ENCODE data around the gene WDR35. TPM values are rescaled to one million over a fixed set of nuclear protein-coding genes. Genes with fewer than 3 reads are reported as not detected.

Gene WDR35
- total and polyA plus RNA-seq, 10 of the 15 experiments (the other 5 are each of a cell fraction or from before 2014, with no cell fraction given): 3.0 to 9.3 (median 6.3) TPM

DNA sequence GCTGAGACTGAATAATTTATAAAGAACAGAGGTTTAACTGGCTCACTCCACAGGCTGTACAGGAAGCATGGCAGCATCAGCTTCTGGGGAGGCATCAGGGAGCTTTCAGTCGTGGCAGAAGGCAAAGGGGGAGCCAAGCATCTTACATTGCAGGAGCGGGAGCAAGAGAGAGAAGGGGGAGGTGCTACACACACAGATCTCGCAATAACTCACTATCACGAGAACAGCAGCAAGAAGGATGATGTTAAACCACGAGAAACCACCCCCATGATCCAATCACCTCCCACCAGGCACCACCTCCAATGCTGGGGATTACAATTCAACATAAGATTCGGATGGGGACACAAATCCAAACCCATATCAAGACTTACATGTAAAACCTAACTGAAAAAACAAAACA is 40.3 kb upstream of the WDR35 start:
- SMC1A ChIA-PET (ENCODE audit: uncharacterized antibody, unreplicated experiment): interaction anchor here (0.9 to 1.8 kb wide), 3 partner anchors 13 to 18 kb away, joined by 3 to 4 read pairs (median 4); no protein-coding TSS in a partner anchor
- TF ChIP-seq, protein P1, sequence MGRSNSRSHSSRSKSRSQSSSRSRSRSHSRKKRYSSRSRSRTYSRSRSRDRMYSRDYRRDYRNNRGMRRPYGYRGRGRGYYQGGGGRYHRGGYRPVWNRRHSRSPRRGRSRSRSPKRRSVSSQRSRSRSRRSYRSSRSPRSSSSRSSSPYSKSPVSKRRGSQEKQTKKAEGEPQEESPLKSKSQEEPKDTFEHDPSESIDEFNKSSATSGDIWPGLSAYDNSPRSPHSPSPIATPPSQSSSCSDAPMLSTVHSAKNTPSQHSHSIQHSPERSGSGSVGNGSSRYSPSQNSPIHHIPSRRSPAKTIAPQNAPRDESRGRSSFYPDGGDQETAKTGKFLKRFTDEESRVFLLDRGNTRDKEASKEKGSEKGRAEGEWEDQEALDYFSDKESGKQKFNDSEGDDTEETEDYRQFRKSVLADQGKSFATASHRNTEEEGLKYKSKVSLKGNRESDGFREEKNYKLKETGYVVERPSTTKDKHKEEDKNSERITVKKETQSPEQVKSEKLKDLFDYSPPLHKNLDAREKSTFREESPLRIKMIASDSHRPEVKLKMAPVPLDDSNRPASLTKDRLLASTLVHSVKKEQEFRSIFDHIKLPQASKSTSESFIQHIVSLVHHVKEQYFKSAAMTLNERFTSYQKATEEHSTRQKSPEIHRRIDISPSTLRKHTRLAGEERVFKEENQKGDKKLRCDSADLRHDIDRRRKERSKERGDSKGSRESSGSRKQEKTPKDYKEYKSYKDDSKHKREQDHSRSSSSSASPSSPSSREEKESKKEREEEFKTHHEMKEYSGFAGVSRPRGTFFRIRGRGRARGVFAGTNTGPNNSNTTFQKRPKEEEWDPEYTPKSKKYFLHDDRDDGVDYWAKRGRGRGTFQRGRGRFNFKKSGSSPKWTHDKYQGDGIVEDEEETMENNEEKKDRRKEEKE (IDR thresholded peaks at IDR 0.05): no peak
- TF ChIP-seq IKZF2 (IDR thresholded peaks at IDR 0.05): no peak
- no peak for TF ChIP-seq IRF4 (IDR thresholded peaks at IDR 0.05; ENCODE audit: low read depth, low read length)
- no peak for TF ChIP-seq SMC3 (IDR thresholded peaks at IDR 0.05; ENCODE audit: borderline replicate concordance, low read length)
- TF ChIP-seq, protein P2, sequence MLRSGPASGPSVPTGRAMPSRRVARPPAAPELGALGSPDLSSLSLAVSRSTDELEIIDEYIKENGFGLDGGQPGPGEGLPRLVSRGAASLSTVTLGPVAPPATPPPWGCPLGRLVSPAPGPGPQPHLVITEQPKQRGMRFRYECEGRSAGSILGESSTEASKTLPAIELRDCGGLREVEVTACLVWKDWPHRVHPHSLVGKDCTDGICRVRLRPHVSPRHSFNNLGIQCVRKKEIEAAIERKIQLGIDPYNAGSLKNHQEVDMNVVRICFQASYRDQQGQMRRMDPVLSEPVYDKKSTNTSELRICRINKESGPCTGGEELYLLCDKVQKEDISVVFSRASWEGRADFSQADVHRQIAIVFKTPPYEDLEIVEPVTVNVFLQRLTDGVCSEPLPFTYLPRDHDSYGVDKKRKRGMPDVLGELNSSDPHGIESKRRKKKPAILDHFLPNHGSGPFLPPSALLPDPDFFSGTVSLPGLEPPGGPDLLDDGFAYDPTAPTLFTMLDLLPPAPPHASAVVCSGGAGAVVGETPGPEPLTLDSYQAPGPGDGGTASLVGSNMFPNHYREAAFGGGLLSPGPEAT (IDR thresholded peaks at IDR 0.05; ENCODE audit: low read depth): no peak
- no peak for TF ChIP-seq KLF5 (IDR thresholded peaks at IDR 0.05; ENCODE audit: partially characterized antibody)
- no peak for TF ChIP-seq KDM1A (IDR thresholded peaks at IDR 0.05; ENCODE audit: borderline replicate concordance)
- no peak for TF ChIP-seq HDGF (IDR thresholded peaks at IDR 0.05)
- TF ChIP-seq PAX5 (IDR thresholded peaks at IDR 0.05; ENCODE audit: borderline replicate concordance, low read depth, low read length): no peak
- TF ChIP-seq CREM (IDR thresholded peaks at IDR 0.05; ENCODE audit: low read depth): no peak
- no peak for TF ChIP-seq ZNF592 (IDR thresholded peaks at IDR 0.05)
- TF ChIP-seq, protein P3, sequence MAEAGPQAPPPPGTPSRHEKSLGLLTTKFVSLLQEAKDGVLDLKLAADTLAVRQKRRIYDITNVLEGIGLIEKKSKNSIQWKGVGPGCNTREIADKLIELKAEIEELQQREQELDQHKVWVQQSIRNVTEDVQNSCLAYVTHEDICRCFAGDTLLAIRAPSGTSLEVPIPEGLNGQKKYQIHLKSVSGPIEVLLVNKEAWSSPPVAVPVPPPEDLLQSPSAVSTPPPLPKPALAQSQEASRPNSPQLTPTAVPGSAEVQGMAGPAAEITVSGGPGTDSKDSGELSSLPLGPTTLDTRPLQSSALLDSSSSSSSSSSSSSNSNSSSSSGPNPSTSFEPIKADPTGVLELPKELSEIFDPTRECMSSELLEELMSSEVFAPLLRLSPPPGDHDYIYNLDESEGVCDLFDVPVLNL (IDR thresholded peaks at IDR 0.05; ENCODE audit: low read depth, low read length): no peak

More for the DNA sequence above, 40.3 kb upstream of the WDR35 start:
- FAIRE-seq (no peak), DNase-seq (ENCODE audit: low read depth, low spot score) (no peak), ATAC-seq (no peak)
- H4K20me1 ChIP-seq (ENCODE audit: control insufficient read depth, insufficient read depth): no peaks in the 10 kb centered on the region
- intact Hi-C loops (cut with micrococcal nuclease; ENCODE audit: unreplicated experiment): no loop called here
- H3K4me3 ChIP-seq: no peak overlapping the region
- H3K4me1 ChIP-seq (ENCODE audit: control insufficient read depth, insufficient read depth, low read length): no peaks in the 10 kb centered on the region
- ChIA-PET CTCF (interaction anchor here (1.4 to 1.9 kb wide), 2 partner anchors 15 to 74 kb away, joined by 4 to 7 read pairs; no protein-coding TSS in a partner anchor), RAD21 (ENCODE audit: unreplicated experiment) (no interaction called here), POLR2A (no interaction called here)
- H3K9ac ChIP-seq (ENCODE audit: control insufficient read depth, insufficient read depth, low read length): no peak overlapping the region
- H3K36me3 ChIP-seq (ENCODE audit: control insufficient read depth in 2 of 2, insufficient read depth in 2 of 2, low read length in 1 of 2): peaks cover 10 to 15% of the 10 kb centered on the region in 2 experiments
- H3K27ac ChIP-seq (ENCODE audit: control insufficient read depth, insufficient read depth): no peak overlapping the region
- no TSS peak for BruUV-seq (replicated peaks)
- no peak overlapping the region for H2AFZ ChIP-seq (ENCODE audit: control insufficient read depth, low read depth, low read length)
- no peak overlapping the region for H3K4me2 ChIP-seq (ENCODE audit: control insufficient read depth, insufficient read depth)
- no peaks in the 10 kb centered on the region for H3K79me2 ChIP-seq (ENCODE audit: control insufficient read depth, insufficient read depth, low read length)
- 94% methylated on average over 6 of the region's 6 CpGs for WGBS (ENCODE audit: insufficient coverage, insufficient replicate concordance, low lambda C conversion rate, missing lambda C conversion rate)
- H3K9me3 ChIP-seq (replicated peaks; ENCODE audit: control insufficient read depth, insufficient read depth, low read length): no peaks in the 10 kb centered on the region; the same call in 1 of the 3 replicates
- in situ Hi-C loops (cut with MboI): no loop called here
- H3K27me3 ChIP-seq (replicated peaks in 1 of 2; ENCODE audit: control insufficient read depth in 2 of 2, insufficient read depth in 2 of 2, low read length in 1 of 2): no peaks in the 10 kb centered on the region

Data from GM12878 (cell line).